Smooth muscle cell (in vitro differentiated cells): Measurements from ENCODE around the gene DNAH9. TPM values are rescaled to one million over a fixed set of nuclear protein-coding genes. Genes with fewer than 3 reads are reported as not detected.

ENCODE experiments used
- DNase-seq: peaks from one replicate; lab custom pipeline; 2025; ENCODE audit not compliant: unreplicated experiment; lab: John Stamatoyannopoulos, UW
- H2AFZ ChIP-seq: fragments of 200-600 bp; sonication (generic); 2 replicates; pipeline ENCODE4 v1.6.0; 2016; ENCODE audit warnings: antibody characterized with exemption, low read depth, mild to moderate bottlenecking
- H3F3A ChIP-seq: fragments of 200-600 bp; sonication (generic); 2 replicates; pipeline ENCODE4 v1.6.0; 2017; ENCODE audit warnings: antibody characterized with exemption, low read depth
- H3K27ac ChIP-seq: fragments of 200-600 bp; sonication (generic); 2 replicates; pipeline ENCODE4 v1.5.1; 2016; ENCODE audit warnings: low read depth, mild to moderate bottlenecking
- H3K27me3 ChIP-seq: fragments of 200-600 bp; sonication (generic); 2 replicates; pipeline ENCODE4 v1.6.1; 2016; ENCODE audit warnings: low read depth, mild to moderate bottlenecking
- H3K36me3 ChIP-seq: fragments of 200-600 bp; sonication (generic); 2 replicates; pipeline ENCODE4 v1.5.1; 2016; ENCODE audit warnings: low read depth
- H3K4me1 ChIP-seq: fragments of 200-600 bp; sonication (generic); 2 replicates; pipeline ENCODE4 v1.5.1; 2016; ENCODE audit warnings: low read depth
- H3K4me2 ChIP-seq: fragments of 200-600 bp; sonication (generic); 2 replicates; pipeline ENCODE4 v1.6.0; 2016; ENCODE audit warnings: mild to moderate bottlenecking
- H3K4me3 ChIP-seq: fragments of 200-600 bp; sonication (generic); 2 replicates; pipeline ENCODE4 v1.5.1; 2016; ENCODE audit warnings: mild to moderate bottlenecking
- H3K79me2 ChIP-seq: fragments of 200-600 bp; sonication (generic); 2 replicates; pipeline ENCODE4 v1.6.0; 2016; ENCODE audit warnings: low read depth, mild to moderate bottlenecking
- H3K9ac ChIP-seq: fragments of 200-600 bp; sonication (generic); 2 replicates; pipeline ENCODE4 v1.6.0; 2016; ENCODE audit warnings: low read depth
- H3K9me3 ChIP-seq: fragments of 200-600 bp; sonication (generic); replicated peaks from 2 replicates; pipeline ENCODE4 v1.5.1; 2016; ENCODE audit warnings: low read depth
- H4K20me1 ChIP-seq: fragments of 200-600 bp; sonication (generic); 2 replicates; pipeline ENCODE4 v1.6.0; 2016; ENCODE audit warnings: low read depth
- CTCF ChIP-seq: fragments of 200-600 bp; sonication (generic); IDR thresholded peaks from 2 replicates; pipeline ENCODE4 v1.5.1; 2017; ENCODE audit warnings: borderline replicate concordance, mild to moderate bottlenecking, antibody characterized with exemption; ENCODE audit not compliant: insufficient read depth, poor library complexity, severe bottlenecking
- WGBS: methylation state at CpG from one replicate; pipeline ENCODE4 v1.1.7; 2016; ENCODE audit warnings: low lambda C conversion rate; 5-methylcytosine and 5-hydroxymethylcytosine counted together
- polyA plus RNA-seq: library from polyadenylated mRNA; unstranded; fragments of >200 nt; fragmentation: Nextera tagmentation; extraction: Ambion mirVana; gene quantifications from 2 replicates; pipeline ENCODE4 v1.2.1, GENCODE V29; 2016
- total RNA-seq: library from RNA; depleted of rRNA; stranded (reverse); fragments of >200 nt; gene quantifications from 2 replicates; pipeline ENCODE4 v1.2.3, GENCODE V29; 2014

Gene DNAH9
- total and polyA plus RNA-seq, 2 experiments from 2014 or later = 0.30 to 0.49 TPM

DNA sequence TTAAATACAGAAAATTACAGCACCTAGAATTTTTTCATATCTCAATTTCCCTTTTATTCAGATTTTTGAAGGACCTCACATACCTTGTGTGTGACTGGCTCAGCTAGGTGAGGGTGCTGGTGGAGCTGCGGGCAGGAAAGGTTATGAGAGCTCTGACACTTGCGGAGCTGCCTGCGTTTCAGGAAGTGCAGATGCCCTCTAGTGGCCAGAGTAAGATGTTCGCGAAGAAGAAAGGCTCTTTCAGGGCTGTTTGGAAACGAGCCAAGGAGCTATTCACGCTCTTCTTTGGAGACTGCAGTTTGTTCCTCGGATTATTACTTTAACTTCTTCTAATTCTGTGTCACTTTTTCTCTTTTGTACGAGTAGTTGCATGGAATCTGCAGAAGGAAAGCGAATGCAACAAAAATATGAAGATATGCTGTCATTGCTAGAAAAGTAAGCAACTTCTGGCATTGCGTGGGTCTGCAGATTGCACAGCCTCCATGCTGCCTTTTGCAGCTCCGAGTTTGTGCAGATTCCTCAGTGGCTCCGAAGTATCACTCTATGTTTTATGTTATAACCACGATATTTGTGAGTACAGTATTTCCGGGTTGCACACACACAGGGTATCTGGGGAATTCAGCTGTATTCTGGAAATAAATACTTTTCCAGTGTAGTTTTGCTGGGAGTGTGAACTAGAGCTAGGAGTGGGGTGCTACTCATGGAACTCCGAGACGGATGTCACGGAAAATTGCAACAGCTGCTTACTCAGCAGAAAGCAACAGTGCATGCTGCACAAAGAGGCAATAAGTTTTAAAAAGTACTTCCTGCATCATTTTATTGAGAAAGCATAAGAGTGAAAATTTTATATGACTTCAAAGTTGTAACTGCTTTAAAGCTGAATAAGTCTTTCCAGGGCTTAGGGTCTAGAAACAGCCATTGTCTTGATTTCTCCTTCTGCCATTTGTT, 46.3 kb downstream of the DNAH9 start:
- no peak overlapping the region for H3K27ac ChIP-seq
- no peaks in the 10 kb centered on the region for H3K27me3 ChIP-seq
- WGBS = 35% methylated on average over 18 of the region's 18 CpGs
- no peak overlapping the region for H3K4me3 ChIP-seq
- no peaks in the 10 kb centered on the region for H4K20me1 ChIP-seq
- TF ChIP-seq CTCF = peak; percentile 91
- no peaks in the 10 kb centered on the region for H3K79me2 ChIP-seq
- H3K4me2 ChIP-seq = peak overlapping the region; percentile 37
- no peaks in the 10 kb centered on the region for H3F3A ChIP-seq
- H3K36me3 ChIP-seq = no peaks in the 10 kb centered on the region
- H3K9ac ChIP-seq = no peak overlapping the region
- no peak overlapping the region for H2AFZ ChIP-seq
- no peaks in the 10 kb centered on the region for H3K4me1 ChIP-seq
- H3K9me3 ChIP-seq = no peaks in the 10 kb centered on the region
- no peak for DNase-seq

- H4K20me1 ChIP-seq = no peaks in the 10 kb centered on the region
- no peak overlapping the region for H3K4me2 ChIP-seq
- H3K27ac ChIP-seq = no peak overlapping the region
- no peak for DNase-seq
- no peak overlapping the region for H3K9ac ChIP-seq
- H3K9me3 ChIP-seq = no peaks in the 10 kb centered on the region
- H3K79me2 ChIP-seq = no peaks in the 10 kb centered on the region
- TF ChIP-seq CTCF = no peak
- no peaks in the 10 kb centered on the region for H3K36me3 ChIP-seq
- H3K4me3 ChIP-seq = no peak overlapping the region
- 93% methylated on average over 2 of the region's 2 CpGs for whole genome bisulfite sequencing
- no peak overlapping the region for H2AFZ ChIP-seq
- H3F3A ChIP-seq = no peaks in the 10 kb centered on the region
- H3K27me3 ChIP-seq = no peaks in the 10 kb centered on the region
- no peaks in the 10 kb centered on the region for H3K4me1 ChIP-seq
Measured at GRCh38 chr17:11645426-11645825, 47.2 kb downstream of the DNAH9 start.

DNA sequence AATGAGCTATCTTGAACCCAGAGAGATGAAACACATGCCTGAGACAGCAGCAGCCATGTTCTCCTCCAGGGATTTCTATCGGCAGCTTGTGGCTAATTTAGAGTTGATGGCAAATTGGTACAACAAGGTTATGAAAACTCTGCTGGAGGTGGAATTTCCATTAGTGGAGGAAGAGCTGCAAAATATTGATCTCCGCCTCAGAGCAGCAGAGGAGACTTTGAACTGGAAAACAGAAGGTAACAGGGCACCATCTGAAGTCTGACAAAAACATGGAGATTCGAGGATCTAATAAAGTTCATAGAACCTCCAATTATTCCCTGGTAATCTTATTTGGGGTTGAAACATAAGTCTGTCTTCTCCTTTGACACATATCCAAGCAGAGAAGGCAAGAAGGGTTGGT, 52.8 kb downstream of the DNAH9 start:
- H3K9me3 ChIP-seq = no peaks in the 10 kb centered on the region
- H3K9ac ChIP-seq = no peak overlapping the region
- H3K27ac ChIP-seq = no peak overlapping the region
- H3K79me2 ChIP-seq = no peaks in the 10 kb centered on the region
- no peaks in the 10 kb centered on the region for H3F3A ChIP-seq
- no peaks in the 10 kb centered on the region for H3K4me1 ChIP-seq
- H4K20me1 ChIP-seq = no peaks in the 10 kb centered on the region
- no peak overlapping the region for H3K4me2 ChIP-seq
- WGBS = 86% methylated on average over 3 of the region's 3 CpGs
- no peaks in the 10 kb centered on the region for H3K36me3 ChIP-seq
- no peak overlapping the region for H3K4me3 ChIP-seq
- H3K27me3 ChIP-seq = no peaks in the 10 kb centered on the region
- no peak for TF ChIP-seq CTCF
- no peak overlapping the region for H2AFZ ChIP-seq
- no peak for DNase-seq

- Histone ChIP-seq H3K9me3 (no peaks in the 10 kb centered on the region), H3K4me2 (no peak overlapping the region), H3K36me3 (no peaks in the 10 kb centered on the region), H3K4me1 (no peaks in the 10 kb centered on the region), H3K27ac (no peak overlapping the region), H4K20me1 (no peaks in the 10 kb centered on the region), H3K4me3 (no peak overlapping the region), H3K9ac (no peak overlapping the region), H2AFZ (no peak overlapping the region), H3F3A (no peaks in the 10 kb centered on the region), H3K27me3 (no peaks in the 10 kb centered on the region), H3K79me2 (no peaks in the 10 kb centered on the region)
- TF ChIP-seq CTCF = no peak
- 41% methylated on average over 1 of the region's 1 CpG for WGBS
- DNase-seq = no peak
Measured at GRCh38 chr17:11668618-11669017, 70.3 kb downstream of the DNAH9 start.
